ENCODE data around the gene ICAM3.

Gene ICAM3

DNA sequence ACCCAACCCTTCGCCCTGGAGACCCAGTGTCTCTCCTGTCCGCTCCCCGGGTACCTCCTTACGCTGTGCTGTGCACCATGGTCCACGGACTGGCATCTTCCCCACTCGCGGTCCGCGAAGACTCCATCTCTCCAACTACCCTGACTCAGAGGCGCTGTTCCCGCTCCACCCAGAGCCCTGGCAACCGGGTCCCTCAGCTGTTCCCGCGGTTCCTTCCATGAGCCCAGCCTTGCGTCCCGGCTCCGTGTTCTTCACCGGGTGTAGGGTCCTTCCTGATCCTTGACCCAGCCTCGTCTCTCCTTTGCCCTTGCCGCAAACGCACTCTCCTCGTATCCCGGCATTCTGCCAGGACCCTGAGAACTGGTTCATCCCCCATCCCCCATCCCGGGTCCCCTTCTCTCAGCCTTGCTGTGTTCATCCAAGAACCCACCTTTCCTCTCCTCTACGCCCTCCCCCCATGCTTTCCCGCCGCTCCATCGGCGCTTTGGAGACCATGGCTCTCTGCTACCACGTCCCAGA, 49.0 kb downstream of the ICAM3 start:
- DNase-seq: no peak

DNA sequence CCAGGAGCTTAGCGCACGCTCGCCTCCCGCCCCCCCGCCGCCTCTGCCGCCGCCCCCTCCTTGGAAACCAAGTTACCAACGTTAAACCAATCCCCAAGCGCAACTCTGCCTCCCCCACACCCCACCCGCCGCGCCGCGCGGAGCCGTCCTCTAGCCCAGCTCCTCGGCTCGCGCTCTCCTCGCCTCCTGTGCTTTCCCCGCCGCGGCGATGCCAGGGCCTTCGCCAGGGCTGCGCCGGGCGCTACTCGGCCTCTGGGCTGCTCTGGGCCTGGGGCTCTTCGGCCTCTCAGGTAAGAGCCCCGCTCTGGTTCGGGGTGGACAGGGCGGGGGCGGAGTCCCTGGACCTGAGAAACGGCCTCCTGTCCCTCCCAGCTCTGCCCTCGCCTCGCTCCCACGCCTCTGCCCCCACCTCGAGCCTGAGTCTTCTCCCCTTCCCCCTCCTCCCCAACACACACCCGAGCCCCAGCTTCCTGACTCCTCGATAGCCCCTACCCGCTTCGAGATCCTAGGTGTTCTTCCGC, 49.5 kb downstream of the ICAM3 start, which contains the start of gene ICAM5:
Gene ICAM5 (plus strand): TSS at position 117 of the 521 bp plus-strand sequence. CDS start 92 bp downstream, at position 209.
- DNase-seq: peak; percentile 17

DNA sequence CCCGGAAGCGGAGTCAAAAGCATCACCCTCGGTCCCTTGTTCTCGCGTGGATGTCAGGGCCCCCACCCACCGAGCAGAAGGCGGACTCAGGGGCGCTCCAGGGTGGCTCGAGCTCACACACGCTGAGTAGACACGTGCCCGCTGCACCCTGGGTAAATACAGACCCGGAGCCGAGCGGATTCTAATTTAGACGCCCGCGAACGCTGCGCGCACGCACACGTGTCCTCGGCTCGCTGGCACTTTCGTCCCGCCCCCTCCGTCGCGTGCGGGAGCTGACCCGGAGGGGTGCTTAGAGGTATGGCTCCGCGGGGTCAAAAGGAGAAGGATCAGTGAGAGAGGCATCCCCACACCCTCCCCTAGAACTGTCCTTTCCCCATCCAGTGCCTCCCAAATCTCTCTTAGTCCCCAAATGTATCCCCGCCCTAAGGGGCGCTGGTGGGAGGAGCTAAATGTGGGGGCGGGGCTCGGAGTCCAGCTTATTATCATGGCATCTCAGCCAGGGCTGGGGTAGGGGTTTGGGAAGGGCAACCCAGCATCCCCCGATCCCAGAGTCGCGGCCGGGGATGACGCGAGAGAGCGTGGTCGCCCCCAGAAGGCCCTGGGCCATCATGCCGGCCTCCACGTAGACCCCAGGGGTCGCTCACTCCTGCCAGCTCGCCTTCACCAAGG, 50.1 kb downstream of the ICAM3 start:
- peak; percentile 54 for DNase-seq

DNA sequence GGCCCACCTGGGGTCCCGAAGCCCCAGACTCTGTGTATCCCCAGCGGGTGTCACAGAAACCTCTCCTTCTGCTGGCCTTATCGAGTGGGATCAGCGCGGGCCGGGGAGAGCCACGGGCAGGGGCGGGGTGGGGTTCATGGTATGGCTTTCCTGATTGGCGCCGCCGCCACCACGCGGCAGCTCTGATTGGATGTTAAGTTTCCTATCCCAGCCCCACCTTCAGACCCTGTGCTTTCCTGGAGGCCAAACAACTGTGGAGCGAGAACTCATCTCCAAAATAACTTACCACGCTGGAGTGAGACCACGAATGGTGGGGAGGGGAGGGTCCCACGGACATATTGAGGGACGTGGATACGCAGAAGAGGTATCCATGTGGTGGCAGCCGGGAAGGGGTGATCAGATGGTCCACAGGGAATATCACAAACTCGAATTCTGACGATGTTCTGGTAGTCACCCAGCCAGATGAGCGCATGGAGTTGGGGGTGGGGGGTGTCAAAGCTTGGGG, 50.7 kb downstream of the ICAM3 start:
- no peak for DNase-seq

DNA sequence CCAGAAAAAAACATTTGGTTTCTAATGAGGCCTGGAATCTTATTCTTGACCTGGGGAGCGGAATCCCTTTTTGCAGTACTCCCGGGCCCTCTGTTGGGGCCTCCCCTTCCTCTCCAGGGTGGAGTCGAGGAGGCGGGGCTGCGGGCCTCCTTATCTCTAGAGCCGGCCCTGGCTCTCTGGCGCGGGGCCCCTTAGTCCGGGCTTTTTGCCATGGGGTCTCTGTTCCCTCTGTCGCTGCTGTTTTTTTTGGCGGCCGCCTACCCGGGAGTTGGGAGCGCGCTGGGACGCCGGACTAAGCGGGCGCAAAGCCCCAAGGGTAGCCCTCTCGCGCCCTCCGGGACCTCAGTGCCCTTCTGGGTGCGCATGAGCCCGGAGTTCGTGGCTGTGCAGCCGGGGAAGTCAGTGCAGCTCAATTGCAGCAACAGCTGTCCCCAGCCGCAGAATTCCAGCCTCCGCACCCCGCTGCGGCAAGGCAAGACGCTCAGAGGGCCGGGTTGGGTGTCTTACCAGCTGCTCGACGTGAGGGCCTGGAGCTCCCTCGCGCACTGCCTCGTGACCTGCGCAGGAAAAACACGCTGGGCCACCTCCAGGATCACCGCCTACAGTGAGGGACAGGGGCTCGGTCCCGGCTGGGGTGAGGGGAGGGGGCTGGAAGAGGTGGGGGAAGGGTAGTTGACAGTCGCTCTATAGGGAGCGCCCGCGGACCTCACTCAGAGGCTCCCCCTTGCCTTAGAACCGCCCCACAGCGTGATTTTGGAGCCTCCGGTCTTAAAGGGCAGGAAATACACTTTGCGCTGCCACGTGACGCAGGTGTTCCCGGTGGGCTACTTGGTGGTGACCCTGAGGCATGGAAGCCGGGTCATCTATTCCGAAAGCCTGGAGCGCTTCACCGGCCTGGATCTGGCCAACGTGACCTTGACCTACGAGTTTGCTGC, 52.4 kb downstream of the ICAM3 start, which contains the start of gene ICAM4:
Gene ICAM4 (plus strand): TSS at position 153 of the 935 bp plus-strand sequence. CDS start 58 bp downstream, at position 211.
- no peak for DNase-seq

DNA sequence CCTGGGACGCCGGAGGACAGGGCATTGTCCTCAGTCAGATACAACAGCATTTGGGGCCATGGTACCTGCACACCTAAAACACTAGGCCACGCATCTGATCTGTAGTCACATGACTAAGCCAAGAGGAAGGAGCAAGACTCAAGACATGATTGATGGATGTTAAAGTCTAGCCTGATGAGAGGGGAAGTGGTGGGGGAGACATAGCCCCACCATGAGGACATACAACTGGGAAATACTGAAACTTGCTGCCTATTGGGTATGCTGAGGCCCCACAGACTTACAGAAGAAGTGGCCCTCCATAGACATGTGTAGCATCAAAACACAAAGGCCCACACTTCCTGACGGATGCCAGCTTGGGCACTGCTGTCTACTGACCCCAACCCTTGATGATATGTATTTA, 54.0 kb downstream of the ICAM3 start:
- no peak for DNase-seq

DNA sequence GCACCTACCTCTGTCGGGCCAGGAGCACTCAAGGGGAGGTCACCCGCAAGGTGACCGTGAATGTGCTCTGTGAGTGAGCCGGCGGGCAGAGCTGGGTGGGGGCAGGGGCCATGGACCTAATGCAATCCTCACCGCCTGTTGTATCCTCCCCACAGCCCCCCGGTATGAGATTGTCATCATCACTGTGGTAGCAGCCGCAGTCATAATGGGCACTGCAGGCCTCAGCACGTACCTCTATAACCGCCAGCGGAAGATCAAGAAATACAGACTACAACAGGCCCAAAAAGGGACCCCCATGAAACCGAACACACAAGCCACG, 54.5 kb downstream of the ICAM3 start:
- no peak for DNase-seq

DNA sequence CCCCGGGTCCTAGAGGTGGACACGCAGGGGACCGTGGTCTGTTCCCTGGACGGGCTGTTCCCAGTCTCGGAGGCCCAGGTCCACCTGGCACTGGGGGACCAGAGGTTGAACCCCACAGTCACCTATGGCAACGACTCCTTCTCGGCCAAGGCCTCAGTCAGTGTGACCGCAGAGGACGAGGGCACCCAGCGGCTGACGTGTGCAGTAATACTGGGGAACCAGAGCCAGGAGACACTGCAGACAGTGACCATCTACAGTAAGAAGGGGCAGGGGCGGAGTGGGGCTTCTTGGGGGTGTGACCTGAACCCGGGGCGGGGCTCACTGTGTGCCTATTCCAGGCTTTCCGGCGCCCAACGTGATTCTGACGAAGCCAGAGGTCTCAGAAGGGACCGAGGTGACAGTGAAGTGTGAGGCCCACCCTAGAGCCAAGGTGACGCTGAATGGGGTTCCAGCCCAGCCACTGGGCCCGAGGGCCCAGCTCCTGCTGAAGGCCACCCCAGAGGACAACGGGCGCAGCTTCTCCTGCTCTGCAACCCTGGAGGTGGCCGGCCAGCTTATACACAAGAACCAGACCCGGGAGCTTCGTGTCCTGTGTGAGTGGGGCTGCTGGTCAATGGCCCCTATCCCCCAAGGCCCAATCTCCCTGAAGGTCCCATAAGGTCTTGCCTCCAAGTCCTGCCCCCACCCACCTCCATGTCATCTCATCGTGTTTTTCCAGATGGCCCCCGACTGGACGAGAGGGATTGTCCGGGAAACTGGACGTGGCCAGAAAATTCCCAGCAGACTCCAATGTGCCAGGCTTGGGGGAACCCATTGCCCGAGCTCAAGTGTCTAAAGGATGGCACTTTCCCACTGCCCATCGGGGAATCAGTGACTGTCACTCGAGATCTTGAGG, 55.1 kb downstream of the ICAM3 start:
- DNase-seq: no peak
